H1 (cell line): Measurements from ENCODE around the gene ULK1. TPM values are rescaled to one million over a fixed set of nuclear protein-coding genes. Genes with fewer than 3 reads are reported as not detected.

Experiments
- CBX5 ChIP-seq: fragments of 300-800, 300-1000 bp; sonication (generic); IDR thresholded peaks from 2 replicates; pipeline ENCODE4 v1.7.1; 2016; ENCODE audit warnings: antibody characterized with exemption, low read length, low read depth
- CBX8 ChIP-seq: fragments of 300-800, 300-1000 bp; sonication (generic); IDR thresholded peaks from 2 replicates; pipeline ENCODE4 v1.7.1; 2016; ENCODE audit warnings: low read depth, low read length, borderline replicate concordance
- CHD2 ChIP-seq: IDR thresholded peaks from 2 replicates; pipeline ENCODE4 v1.6.1; 2012; ENCODE audit warnings: low read length, improper control_type of control experiment
- FOSL1 ChIP-seq: IDR thresholded peaks from 2 replicates; pipeline ENCODE4 v1.6.1; 2011; ENCODE audit warnings: mild to moderate bottlenecking, low read depth, low read length, moderate library complexity; ENCODE audit not compliant: insufficient read depth
- KDM5A ChIP-seq: fragments of 200-600 bp; IDR thresholded peaks from 2 replicates; pipeline ENCODE4 v1.7.1; 2012; ENCODE audit warnings: mild to moderate bottlenecking, low read length, inconsistent platforms, mixed read lengths
- SIN3A ChIP-seq, 2 experiments: IDR thresholded peaks in 1 of 2; conservative IDR thresholded peaks in 1 of 2; 2 replicates each; pipeline ENCODE4 v1.6.1; 2011 to 2012; ENCODE audit warnings: low read length in 2 of 2, improper control_type of control experiment in 1 of 2, low read depth in 1 of 2, mild to moderate bottlenecking in 1 of 2
- SP2 ChIP-seq: IDR thresholded peaks from 2 replicates; pipeline ENCODE4 v1.6.1; 2012; ENCODE audit warnings: mild to moderate bottlenecking, low read length, inconsistent platforms
- TAF1 ChIP-seq: IDR thresholded peaks from 2 replicates; pipeline ENCODE4 v1.6.1; 2011; ENCODE audit warnings: mild to moderate bottlenecking, low read depth, low read length
- TCF12 ChIP-seq: IDR thresholded peaks from 2 replicates; pipeline ENCODE4 v1.6.1; 2011; ENCODE audit warnings: low read depth, mild to moderate bottlenecking, low read length
- TEAD4 ChIP-seq: IDR thresholded peaks from 2 replicates; pipeline ENCODE4 v1.6.1; 2012; ENCODE audit warnings: low read depth, low read length, inconsistent platforms, mixed read lengths
- polyA plus RNA-seq, 7 experiments: library from polyadenylated mRNA; depleted of rRNA in 3 of 7; stranded (reverse) in 5 of 7; unstranded in 2 of 7; fragments of >200 nt in 5 of 7; fragments of 200-250 nt in 2 of 7; gene quantifications; 1 replicate in 5 of 7; 2 replicates in 1 of 7; 4 replicates in 1 of 7; pipeline versions ENCODE4 v1.2.1 to v1.2.3, GENCODE V29; 2011 to 2013; ENCODE audit warnings: missing spikeins in 2 of 7, mixed read lengths in 2 of 7
- total RNA-seq: library from RNA; stranded (reverse); fragmentation: NEBNext Ultra II Directional; extraction: Animal tissue kit (Norgen Biotek cat#: 25700); gene quantifications from 2 replicates; pipeline ENCODE4 v1.2.1, GENCODE V29; 2021
- TF ChIP-seq, protein P1 (sequence below): fragments of 300-600 bp; sonication (generic); IDR thresholded peaks from 2 replicates; pipeline ENCODE4 v1.7.1; 2012; ENCODE audit warnings: low read length, moderate library complexity, mild to moderate bottlenecking, inconsistent platforms; ENCODE audit not compliant: insufficient replicate concordance

The ULK1 gene
- total and polyA plus RNA-seq, 2 of the 8 experiments (the other 6 are each of a cell fraction or from before 2014, with no cell fraction given) = 13.0 to 44.1 TPM

DNA sequence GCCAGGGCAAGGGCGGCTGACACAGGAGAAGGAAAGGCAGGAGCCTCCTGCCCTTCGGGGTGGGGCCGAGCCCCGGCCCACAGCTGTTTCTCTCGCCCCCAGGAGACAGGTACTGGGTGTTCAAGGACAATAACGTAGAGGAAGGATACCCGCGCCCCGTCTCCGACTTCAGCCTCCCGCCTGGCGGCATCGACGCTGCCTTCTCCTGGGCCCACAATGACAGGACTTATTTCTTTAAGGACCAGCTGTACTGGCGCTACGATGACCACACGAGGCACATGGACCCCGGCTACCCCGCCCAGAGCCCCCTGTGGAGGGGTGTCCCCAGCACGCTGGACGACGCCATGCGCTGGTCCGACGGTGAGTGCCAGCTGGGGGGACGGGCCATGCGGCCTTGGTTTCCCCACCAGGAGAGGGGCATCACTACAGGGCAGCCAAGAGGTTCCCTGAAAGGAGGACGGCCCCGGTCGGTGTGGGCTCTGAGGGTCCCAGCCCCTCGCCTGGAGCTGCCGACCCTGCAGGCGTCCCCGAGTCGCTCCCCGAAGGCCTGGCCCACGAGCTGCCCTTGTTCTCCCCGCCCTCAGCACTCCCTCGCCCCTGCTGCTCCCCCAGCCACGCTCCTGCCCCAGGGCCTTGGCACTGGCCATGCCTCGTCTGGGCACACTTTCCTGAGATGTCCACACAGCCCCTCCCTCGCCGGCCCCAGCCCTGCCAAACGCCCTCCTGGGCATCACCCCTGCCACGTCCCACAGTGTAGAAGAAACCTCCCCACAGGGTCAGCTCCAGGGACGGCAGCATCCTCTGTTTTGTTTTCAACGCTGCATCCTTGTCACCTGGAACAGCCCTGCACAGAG is 44.5 kb upstream of the ULK1 start (continued):
- TF ChIP-seq, protein P1, sequence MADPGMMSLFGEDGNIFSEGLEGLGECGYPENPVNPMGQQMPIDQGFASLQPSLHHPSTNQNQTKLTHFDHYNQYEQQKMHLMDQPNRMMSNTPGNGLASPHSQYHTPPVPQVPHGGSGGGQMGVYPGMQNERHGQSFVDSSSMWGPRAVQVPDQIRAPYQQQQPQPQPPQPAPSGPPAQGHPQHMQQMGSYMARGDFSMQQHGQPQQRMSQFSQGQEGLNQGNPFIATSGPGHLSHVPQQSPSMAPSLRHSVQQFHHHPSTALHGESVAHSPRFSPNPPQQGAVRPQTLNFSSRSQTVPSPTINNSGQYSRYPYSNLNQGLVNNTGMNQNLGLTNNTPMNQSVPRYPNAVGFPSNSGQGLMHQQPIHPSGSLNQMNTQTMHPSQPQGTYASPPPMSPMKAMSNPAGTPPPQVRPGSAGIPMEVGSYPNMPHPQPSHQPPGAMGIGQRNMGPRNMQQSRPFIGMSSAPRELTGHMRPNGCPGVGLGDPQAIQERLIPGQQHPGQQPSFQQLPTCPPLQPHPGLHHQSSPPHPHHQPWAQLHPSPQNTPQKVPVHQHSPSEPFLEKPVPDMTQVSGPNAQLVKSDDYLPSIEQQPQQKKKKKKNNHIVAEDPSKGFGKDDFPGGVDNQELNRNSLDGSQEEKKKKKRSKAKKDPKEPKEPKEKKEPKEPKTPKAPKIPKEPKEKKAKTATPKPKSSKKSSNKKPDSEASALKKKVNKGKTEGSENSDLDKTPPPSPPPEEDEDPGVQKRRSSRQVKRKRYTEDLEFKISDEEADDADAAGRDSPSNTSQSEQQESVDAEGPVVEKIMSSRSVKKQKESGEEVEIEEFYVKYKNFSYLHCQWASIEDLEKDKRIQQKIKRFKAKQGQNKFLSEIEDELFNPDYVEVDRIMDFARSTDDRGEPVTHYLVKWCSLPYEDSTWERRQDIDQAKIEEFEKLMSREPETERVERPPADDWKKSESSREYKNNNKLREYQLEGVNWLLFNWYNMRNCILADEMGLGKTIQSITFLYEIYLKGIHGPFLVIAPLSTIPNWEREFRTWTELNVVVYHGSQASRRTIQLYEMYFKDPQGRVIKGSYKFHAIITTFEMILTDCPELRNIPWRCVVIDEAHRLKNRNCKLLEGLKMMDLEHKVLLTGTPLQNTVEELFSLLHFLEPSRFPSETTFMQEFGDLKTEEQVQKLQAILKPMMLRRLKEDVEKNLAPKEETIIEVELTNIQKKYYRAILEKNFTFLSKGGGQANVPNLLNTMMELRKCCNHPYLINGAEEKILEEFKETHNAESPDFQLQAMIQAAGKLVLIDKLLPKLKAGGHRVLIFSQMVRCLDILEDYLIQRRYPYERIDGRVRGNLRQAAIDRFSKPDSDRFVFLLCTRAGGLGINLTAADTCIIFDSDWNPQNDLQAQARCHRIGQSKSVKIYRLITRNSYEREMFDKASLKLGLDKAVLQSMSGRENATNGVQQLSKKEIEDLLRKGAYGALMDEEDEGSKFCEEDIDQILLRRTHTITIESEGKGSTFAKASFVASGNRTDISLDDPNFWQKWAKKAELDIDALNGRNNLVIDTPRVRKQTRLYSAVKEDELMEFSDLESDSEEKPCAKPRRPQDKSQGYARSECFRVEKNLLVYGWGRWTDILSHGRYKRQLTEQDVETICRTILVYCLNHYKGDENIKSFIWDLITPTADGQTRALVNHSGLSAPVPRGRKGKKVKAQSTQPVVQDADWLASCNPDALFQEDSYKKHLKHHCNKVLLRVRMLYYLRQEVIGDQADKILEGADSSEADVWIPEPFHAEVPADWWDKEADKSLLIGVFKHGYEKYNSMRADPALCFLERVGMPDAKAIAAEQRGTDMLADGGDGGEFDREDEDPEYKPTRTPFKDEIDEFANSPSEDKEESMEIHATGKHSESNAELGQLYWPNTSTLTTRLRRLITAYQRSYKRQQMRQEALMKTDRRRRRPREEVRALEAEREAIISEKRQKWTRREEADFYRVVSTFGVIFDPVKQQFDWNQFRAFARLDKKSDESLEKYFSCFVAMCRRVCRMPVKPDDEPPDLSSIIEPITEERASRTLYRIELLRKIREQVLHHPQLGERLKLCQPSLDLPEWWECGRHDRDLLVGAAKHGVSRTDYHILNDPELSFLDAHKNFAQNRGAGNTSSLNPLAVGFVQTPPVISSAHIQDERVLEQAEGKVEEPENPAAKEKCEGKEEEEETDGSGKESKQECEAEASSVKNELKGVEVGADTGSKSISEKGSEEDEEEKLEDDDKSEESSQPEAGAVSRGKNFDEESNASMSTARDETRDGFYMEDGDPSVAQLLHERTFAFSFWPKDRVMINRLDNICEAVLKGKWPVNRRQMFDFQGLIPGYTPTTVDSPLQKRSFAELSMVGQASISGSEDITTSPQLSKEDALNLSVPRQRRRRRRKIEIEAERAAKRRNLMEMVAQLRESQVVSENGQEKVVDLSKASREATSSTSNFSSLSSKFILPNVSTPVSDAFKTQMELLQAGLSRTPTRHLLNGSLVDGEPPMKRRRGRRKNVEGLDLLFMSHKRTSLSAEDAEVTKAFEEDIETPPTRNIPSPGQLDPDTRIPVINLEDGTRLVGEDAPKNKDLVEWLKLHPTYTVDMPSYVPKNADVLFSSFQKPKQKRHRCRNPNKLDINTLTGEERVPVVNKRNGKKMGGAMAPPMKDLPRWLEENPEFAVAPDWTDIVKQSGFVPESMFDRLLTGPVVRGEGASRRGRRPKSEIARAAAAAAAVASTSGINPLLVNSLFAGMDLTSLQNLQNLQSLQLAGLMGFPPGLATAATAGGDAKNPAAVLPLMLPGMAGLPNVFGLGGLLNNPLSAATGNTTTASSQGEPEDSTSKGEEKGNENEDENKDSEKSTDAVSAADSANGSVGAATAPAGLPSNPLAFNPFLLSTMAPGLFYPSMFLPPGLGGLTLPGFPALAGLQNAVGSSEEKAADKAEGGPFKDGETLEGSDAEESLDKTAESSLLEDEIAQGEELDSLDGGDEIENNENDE = no peak
- TF ChIP-seq SP2 (no peak), CHD2 (no peak), KDM5A (no peak), TCF12 (no peak), TEAD4 (no peak), TAF1 (no peak), CBX8 (no peak), SIN3A (conservative IDR thresholded peaks at IDR 0.05 in 1 of 2, IDR thresholded peaks at IDR 0.05 in 1 of 2; ENCODE audit: low read depth in 1 of 2, low read length in 2 of 2) (no peak), FOSL1 (no peak), CBX5 (no peak)
